ENCODE measurements around the gene CDK5RAP2.

Gene CDK5RAP2

DNA sequence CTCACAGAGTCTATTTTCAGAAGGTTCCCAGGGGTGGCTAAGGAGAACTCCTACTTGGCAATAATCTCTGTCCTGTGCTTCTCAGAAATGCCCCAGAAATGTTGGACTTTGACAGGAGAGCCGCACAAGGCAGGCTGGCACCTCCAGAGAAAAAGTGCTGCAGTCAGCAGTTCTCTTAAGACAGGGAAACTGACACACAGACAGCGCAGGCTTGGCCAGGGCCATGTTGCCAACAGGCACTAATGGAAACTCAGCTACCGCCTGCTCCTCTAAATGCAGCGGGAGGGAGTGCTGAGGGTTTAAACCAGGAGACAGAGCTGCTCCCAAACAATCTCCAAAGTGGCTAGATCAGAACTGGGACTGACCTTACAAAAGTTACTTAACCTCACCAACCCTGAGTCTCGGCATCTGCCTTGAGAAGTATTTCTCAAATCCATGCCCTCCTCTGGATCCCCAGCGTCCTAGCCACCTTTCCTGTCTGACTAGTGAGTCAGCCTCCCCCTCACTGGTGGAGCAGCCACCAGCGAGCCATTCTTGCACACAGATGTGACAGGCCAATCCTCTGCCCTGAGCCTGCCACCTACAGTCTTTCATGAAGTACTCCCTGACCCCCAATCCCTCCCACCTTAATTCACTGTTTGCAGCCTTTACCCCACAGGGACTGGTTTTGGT lies 186.4 kb downstream of the CDK5RAP2 start:
- no peak for DNase-seq

DNA sequence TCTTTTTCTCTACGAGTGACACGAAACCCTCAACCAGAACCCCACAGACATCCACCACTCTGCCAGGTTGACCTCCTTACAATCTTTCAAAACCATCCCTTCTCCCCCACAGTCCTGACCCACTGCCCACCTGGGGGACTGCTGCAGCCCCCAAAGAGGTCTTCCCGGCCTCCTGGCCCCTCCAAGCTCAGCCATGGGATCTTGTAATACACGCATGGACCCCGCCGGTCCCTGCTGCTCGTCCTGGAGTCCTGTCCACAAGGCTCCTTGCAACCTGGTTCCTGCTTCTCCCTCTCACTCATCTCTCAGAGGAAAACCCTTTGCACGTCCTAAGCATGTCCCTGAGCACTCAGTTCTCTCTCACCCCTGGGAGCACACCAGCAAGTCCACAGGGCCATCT lies 187.3 kb downstream of the CDK5RAP2 start:
- DNase-seq: no peak

DNA sequence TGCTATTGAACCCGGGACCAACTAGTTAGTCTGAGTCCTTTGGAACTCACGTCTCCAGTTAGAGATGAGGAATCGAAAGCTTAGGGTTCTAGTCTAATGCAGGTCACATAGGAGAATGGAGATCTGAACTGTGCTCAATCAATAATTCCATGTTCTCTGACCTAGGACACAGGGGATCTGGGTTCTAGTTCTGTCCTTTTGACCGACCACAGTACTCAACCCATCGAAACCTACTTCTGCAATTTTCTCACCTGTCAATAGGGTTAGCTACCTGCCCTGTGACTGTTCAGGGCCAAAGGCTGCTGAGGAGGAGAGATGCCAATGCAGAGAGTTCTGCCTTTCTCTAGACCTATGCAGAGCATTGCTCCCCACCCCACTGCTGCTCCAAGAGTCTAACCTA lies 187.7 kb downstream of the CDK5RAP2 start:
- no peak for DNase-seq

DNA sequence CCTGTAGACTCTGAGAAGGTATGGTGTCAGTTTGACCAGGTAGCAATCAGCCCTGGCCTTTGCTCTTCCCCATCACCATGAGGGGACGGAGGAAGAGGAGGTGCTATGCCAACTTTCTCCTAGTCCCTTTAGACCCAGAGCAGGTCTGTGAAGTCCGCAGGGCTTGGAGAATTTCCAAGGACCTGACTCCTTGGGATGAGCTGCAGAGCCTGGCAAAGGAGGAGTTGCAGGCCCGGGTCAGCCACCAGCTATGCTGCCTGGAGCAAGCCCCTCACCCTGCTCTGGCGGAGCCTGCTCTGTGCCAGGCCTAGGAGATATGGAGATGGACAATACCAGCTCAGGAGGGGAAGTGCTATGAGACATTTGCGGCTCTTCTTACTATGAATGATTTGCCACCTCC lies 188.3 kb downstream of the CDK5RAP2 start:
- DNase-seq: no peak

DNA sequence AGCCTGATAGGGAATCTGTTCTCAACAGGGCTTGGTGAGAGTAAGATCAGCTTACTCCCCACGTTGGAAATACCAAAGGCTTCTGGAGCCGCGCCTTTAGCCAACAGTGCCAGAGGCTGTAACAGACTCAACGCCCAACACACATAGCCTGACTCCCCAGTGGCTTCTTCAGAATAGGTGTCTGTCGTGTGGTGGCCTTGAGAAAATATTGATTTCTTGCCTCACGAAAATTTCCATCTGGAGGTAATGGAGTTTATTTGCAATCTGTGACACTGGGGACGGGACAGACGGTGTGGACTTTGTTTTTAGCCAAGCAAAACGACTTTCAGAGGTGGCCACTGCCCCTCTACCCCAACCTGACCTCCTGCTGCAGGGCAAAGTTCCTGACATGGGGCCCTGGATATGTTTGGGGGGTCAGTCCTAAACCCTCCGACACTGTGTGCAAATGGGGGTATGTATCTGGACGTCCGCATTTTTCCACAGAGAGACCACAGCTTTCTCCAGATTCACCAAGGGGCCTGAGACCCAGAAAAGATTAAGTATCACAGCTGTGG lies 189.3 kb downstream of the CDK5RAP2 start:
- no peak for DNase-seq

DNA sequence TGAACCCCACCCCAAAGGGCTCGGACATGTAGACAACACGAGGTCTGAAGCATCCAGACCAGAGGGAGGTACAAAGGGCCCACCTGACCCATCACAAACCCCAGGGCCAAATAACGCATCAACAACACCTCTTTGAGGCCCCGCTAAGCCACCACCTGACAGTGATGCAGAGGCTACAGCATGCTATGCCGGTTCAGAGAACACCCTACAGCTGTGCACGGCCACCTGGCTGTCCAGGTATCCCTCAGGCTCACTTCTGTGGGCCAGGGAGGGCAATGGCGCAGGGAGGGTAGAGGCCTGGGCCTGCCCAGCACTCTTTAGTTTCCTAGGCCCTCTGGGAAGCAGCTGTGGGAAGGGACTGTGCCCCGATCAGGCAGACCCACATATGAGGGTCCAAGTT lies 190.1 kb downstream of the CDK5RAP2 start:
- DNase-seq: no peak

DNA sequence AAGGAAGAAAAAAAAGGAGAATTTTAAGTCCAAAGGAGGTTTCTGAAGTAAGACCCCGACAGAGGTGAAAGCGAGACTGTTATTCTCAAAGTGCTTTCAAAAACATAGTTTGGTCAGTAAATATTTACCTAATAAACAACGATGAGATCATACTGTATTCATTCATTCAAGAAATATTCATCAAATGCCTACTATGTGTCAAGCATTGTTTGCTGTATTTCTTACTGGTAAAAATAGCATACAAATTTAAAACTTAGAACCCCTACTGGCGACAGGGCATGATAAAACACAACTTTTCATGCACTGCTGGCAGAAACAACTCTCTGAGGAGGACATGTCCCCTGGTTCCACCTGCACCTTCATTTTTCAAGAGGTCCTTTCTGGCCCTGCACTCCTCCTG lies 190.7 kb downstream of the CDK5RAP2 start:
- DNase-seq: no peak

DNA sequence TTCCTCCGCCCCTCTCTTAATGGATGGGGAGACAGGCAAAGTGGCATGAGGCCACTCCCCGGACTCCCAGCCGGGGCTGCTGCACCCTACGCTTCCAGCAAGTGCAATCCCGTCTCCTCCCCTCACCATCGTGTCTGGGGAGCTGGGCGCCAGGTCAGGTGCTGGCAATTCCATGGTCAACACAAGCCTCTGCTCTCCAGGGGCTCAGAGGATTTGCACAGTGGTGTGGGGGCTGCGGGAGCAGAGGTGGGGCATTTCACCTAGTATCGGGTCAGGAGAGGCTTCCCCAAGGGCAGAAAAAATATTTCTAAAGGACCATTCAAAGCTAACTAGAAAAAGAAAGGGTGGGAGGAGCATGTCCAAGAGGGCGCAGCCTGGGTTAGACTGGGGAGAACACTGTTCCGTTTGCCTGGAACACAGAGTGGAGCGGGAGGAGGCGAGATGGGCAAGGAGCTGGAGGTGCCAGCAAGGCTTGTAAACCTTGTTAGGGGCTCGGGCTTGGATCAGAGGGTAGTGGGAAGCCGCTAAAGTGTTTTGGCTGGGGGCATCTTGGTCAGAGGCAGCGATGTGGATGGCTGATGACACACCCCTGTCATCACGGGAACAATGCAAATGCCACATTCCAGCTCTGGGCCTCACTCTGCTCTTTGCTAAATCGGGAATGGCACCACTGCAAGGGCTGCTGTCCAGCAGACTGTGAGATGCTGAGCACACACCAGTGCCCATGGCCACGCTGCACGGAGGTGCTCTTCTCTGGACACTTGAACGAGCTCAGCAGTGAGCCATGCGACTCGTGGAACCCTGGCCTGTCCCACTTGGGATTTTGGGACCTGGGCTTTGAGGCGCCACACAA lies 191.7 kb downstream of the CDK5RAP2 start:
- DNase-seq: no peak

DNA sequence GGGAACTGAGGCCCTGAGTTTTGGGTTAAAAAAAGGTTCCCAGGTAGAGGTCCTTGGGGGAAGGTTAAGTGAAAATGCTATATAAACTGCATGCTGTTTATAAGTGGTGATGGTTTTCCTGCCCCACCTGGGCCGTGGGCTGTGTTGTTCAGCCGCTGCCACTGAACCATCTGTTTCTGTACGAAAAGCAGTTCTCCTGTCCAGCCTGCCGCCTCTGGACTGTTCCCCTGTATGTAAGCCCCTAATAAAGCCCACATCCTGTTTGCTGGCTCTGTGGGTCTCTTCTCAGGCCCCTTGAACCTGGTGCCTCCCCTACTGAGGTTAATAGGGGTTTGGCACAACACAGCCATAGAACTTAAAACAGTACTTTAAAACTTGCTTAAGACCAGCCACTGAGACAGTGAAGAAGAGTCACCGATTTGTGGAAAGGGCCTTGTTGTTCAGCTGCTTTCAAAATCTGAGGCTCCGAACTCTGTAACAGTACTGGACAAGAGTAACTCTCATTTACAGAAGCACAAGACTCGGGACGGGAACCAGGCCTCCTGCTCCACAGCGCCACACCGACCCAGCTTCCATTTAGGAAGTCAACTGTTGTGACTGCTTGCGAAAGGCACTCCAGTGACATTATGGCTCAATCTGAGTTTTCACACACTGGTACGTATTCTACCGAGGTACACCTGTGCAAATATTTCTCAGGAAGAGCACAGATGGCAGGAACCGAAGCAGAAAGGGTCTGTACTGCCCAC lies 192.5 kb downstream of the CDK5RAP2 start:
- DNase-seq: peak; percentile 93

DNA sequence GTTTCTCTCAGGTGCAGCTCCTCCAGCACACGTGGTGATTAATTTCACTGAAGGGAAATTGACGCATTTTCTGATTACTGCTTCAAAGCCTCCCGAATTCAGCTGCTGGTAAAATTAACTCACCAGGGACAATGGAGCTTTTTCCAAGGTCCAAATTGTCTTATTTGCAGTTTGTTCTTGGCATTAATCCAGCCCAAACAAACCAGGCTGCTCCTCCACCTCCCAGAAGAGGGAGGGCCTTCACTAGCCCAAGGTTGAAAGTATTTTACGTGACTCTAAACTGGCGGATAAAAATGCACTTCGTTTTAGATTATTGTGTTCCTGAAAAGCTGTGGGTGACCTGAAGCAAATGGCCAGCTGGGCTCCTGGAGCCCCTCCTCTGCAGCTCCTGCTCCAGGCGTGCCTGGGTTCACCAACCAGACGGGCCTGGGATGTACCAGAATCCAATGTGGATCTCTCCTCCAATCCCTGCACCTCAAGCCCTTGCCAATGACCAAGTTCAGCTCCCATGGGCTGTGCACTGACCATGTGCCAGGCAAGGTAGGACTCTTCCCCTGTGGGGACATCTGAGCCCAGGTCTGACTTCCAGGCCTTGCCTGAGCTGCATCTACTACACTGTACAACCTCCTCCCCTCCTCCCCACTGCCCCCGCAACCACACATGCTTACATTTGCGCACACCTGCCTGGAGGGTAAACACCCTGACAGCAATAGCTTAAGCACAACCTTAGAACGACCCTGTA lies 193.4 kb downstream of the CDK5RAP2 start:
- DNase-seq: peak; percentile 93

DNA sequence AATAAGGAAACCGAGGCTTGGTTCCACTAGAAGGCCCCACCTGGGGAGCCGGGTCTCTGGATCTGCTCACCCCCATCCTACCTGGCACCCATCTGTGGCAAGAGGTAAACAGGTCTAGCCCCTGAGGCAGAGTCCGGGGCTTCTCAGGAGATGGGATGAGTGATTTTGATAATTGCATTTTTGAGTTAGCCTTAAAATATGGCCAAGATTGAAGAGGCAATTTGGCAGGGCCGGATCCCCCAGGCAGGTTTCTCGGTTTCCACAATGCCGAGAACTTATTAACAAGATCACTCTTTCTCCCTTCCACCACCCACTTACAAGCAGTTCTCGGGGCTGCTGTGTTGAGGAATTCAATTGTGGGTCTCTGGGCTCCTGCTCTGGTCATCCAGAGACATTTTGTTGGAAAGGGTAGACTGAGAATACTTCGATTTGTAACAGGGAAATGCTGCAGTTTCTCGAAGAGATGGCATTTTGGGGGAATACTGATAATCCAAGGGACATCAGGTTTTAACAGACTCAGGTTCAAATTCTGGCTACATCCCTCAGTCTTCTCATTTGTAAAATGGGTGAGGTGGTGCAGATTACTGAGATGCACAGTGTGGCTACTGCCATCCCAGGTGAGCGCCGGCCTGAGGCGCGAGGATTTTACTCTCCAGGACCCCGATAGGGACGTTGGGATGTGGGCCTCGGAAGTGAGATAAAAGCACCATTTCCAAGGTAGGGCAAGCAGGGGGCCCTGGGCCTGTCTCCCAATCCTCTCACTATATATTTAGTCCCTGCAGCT lies 194.2 kb downstream of the CDK5RAP2 start:
- DNase-seq: no peak

DNA sequence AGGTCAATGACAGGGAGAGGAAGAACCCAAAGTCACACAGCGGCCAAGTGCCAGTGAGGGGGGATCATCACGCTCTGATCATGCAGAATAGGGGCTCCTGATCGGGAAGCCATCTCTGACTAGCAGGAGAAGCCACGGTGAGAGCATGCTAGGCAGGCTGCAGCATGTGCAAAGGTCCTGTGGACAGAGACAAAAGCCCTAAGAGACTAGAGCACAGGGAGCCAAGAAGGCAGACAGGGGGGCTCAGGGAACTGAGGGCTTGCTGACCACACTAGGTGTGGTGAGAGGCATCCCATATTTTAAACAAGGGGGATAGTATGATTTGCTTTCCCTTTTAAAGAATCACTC lies 195.1 kb downstream of the CDK5RAP2 start:
- no peak for DNase-seq

DNA sequence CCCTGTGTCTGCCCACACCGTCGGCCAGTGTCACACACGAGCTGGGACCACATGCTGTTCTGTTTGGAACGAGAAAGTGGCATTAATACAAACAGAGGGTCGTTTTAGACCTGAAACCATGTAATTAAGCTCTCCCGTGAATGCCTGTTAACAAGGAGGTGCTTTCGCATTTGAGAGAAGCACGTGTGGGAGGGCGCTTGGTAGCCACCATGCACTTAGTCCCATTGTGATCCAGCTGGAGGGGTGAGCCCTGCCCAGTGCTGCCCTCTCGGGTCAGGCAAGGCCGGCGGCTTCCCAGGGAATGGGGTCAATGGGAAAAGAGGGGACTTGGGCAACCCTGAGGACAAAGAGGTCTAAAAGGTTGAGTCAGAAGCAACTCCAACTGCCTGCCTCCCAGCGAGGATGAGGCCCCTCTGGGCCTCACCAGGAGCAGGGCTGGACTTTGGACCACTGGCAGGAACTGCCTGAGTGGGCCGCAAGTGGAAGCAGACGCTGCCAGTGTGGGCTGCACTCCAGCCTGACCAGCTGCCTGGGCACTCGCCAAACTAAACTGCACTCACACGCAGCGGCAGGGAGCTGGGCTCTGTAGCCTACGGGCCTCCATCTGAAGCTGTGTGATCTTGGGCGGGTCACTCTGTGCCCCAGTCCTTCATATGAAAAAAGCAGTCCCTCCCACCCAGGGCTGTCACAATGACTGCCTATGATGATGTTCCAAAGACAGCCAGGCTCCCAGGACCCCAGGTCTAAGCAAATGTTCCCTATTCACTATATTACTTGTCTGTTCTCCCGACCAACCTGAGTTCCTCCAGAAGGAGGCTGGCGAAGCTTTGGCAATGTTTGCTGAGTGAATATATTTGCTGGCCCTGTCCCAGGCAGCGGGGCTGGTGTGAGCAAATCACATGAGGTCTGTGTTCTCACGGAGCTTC lies 195.7 kb downstream of the CDK5RAP2 start:
- peak; percentile 83 for DNase-seq

DNA sequence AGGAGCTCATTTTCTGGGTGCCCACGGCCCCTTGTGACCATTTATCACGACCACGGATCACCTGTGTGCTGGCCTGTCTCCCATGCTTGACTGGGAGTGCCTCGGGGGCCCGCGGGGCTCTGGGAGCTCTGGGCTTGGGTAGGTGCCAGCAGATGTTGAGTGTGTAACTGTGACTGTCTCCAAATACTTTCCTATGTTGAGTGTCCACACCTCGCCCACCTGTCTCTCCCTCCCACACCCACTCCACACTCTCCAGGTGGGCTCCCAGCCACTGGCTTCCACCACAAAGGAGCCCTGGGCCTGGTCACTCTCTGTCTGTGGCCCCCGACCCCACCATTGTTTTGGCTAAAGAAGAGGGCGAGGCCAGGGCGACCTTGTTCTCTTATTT lies 196.4 kb downstream of the CDK5RAP2 start:
- DNase-seq: no peak

DNA sequence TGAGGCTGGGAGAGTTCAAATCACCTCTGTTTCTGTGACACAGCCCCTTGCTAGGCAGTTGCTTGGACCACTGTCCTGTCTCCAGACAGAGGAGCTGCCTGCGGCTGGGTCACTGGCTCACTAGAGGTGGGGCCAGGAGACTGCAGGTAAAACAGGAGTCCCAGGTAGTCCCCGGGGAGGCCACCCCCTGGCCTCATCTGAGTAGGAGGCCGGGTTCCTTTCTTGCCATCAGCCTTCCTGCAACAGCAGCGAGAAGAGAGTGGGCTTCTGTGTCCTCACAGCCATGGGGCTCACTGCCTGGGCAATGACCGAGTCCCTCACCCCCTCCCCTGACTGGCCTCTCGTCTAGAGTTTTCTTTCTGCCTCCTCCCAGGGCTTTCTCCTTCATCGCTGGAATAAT lies 197.5 kb downstream of the CDK5RAP2 start:
- no peak for DNase-seq

DNA sequence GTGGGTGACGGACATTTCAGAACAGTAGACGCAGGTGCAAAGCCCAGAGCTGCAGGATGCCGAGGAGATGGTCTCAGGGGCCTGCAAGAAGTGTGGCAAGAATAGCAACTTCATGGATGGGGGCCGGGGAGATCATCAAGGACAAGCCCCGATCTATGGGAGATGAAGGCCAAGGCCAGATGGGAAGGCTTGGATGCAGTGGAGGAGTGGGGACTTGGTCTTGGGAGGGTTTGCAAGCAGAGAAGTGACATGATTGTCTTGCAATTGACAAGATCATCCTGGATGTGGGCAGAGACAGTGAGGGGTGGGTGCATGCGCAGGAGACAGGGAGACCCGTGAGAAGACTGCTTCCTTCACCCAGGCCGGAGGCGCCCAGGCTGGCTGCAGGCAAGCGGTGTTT lies 198.1 kb downstream of the CDK5RAP2 start:
- no peak for DNase-seq

DNA sequence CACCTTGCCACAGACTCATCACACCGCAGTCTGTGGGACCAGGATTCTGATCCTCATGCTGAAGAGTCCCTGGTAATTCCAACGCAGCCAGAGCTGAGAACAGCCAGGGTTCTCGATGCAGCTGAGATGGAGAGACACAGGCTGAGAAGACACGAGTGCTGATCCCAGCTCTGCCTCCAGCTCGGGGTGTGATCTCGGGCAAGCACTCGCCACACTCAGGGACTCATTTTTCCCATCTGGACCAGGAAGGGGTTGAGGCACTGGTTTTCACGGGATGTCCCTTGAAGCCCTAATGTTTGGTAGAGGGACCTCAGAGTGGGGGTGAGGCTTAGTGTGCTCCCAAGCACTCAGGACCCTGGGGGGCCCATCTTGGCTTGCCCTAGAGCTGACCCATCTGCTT lies 200.4 kb downstream of the CDK5RAP2 start:
- DNase-seq: no peak

DNA sequence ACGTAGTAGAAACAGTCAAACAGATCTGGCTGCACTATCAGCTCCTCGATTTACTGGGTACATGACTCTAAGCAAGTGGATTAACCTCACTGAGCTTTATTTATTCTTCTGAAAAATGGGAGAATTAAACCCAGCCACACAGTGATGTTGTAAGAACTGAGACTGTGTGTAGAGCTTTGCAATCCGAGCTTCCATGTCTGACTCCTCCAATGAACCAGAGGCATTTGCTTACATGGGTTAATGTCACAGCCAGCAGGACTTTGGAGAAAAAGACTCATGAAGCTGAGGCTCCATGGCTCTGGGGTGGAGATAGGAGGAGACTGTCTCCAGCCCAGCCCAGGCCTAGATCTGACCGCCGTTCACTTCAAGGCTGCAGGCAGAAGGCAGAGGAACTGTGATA lies 201.3 kb downstream of the CDK5RAP2 start:
- DNase-seq: no peak

DNA sequence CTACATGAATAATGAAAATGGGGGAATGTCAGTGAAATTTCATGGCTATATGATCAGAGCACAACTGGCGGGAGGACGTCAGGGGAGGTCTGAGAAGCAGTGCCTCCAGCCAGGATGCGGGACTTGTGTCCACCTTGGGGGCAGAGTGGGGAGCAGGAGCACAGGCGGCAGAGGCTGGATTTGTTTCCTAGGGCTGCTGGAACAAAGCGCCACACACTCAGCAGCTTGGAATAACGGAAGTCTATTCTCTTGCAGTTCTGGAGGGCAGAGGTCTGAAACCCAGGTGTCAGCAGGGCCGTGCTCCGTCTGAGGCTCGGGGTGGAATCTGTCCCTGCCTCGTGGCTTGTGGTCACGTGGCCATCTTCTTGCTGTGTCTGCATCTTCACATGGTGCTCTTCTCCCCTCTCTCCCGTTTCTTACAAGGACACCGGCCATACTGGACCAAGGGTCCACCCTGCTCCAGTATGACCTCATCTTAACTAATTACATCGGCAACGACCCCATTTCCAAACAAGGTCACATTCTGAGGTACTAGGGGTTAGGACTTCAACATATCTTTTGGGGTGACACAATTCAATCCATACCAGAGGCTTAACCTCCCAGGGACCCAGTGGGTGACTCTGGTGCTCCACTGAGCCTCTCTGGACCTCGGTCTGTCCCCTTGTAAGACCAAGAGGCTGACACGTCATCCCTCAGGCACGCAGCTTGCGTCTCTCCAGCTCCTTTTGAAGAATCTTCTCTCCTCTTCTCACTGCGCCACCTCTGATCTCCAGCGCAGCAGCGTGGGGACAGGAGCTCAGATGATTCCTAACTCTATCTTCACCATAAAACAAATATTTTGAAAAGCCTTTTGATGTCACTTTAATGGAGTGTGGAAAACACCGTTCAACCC lies 202.5 kb downstream of the CDK5RAP2 start:
- no peak for DNase-seq

DNA sequence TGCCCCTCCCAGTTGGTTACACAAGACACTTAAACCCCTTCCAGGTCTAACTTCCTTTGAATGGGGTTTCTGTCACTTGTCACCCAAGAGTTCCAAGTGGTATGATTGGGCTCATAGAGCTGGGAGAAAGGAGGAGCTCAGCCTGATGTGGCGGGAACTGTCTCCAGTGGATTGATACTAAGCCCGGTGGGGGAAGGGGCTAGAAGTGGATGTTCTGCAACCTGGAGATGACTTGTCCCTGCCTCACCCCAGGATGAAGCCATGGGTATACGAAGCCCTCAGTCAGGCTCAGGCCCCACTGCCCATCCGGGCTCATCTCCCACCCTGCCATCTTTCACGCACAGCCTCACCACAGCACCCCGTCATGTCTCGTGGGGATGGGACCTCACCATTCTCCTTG lies 203.9 kb downstream of the CDK5RAP2 start:
- no peak for DNase-seq
